ENCODE results near the gene NNAT. TPM values are rescaled to one million over a fixed set of nuclear protein-coding genes. Genes with fewer than 3 reads are reported as not detected.
"Not testable (repeated sequence)": the region's sequence is repeated elsewhere in the genome, so short reads cannot be mapped to it uniquely, and the experiment has no call there.

The NNAT gene, protein sequence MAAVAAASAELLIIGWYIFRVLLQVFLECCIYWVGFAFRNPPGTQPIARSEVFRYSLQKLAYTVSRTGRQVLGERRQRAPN
- under 1 TPM; 0.29 to 0.32 TPM for total RNA-seq

DNA sequence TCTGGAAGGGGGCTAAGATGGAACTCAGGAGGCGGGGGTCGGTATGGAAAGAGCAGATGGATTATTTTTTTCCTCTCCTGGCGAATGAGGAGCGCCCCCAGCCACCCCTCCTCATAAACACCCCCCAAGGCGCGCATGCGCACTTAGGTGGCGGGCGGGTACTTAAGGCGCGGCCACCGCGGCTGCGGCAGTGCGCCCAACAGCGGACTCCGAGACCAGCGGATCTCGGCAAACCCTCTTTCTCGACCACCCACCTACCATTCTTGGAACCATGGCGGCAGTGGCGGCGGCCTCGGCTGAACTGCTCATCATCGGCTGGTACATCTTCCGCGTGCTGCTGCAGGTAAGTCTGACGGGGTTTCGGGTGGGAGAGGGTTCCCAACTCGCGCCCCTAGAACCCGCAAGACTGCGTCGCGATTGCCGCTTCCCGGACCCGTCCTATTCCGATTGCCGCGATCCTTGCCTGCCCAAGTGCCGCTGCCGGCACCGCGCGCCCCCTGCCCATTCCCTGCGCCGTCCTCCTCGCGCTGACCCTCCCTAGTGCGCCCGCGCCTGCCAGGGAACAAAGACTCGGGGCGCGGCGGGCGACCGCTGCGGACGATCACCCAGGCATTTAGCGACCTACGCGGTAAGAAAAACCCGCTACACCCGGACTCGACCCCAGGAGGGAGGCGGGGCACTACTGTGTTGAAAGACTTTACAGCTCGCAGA lies at the start of gene NNAT:
Gene NNAT, plus strand, starts transcription at position 190 of the 711 bp plus-strand sequence. Its CDS starts 82 bp downstream, at position 272.
- POLR2A ChIA-PET = no interaction called here
- CTCF ChIA-PET = interaction anchor here (1.1 kb wide), 1 partner anchor 326 kb away, joined by 3 read pairs; no protein-coding TSS in a partner anchor

DNA sequence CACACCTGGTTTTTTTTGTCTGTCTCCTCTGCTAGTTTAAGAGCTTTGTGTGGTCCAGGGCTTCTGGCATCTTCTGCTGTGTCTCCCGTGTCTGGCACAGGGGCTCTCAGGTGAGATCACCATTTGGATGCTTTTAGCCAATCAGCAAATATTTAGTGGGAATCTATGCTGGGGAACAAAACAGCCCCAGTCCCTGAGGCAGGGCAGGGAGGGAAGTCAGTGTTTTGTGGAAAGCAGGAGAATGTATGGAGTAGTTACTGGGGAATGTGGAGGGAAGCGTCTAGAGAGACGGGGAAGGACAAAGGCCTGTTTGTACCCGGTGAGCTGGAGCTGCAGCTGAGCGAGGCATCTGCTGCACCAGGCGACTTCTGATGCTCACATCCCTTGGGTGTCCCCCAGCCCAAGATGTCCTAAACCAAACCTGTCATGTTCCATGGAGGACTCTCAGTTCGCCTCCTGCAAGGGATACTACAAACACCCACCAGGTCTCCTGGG lies 49.3 kb upstream of the NNAT start:
- CTCF ChIA-PET = no interaction called here
- POLR2A ChIA-PET = interaction anchor here (0.6 kb wide), 1 partner anchor 222 kb away, joined by 4 read pairs; no protein-coding TSS in a partner anchor

DNA sequence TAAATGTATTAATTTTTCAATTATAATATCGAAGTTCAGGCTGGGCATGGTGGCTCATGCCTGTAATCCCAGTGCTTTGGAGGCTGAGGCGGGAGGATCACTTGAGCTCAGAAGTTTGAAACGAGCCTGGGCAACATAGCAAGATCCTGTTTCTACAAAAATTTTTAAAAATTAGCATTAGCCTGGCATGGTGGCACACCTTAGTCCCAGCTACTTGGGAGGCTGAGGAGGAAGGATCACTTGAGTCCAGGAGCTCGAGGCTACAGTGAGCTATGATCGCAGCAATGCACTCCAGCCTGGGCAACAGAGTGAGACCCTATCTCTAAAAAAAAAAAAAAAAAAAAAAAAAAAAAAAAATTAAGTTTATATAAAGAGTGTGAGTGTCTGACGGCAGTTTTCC lies 48.6 kb upstream of the NNAT start:
- POLR2A ChIA-PET = interaction anchor here (0.6 kb wide), 1 partner anchor 222 kb away, joined by 4 read pairs; no protein-coding TSS in a partner anchor
- CTCF ChIA-PET = not testable (repeated sequence)

DNA sequence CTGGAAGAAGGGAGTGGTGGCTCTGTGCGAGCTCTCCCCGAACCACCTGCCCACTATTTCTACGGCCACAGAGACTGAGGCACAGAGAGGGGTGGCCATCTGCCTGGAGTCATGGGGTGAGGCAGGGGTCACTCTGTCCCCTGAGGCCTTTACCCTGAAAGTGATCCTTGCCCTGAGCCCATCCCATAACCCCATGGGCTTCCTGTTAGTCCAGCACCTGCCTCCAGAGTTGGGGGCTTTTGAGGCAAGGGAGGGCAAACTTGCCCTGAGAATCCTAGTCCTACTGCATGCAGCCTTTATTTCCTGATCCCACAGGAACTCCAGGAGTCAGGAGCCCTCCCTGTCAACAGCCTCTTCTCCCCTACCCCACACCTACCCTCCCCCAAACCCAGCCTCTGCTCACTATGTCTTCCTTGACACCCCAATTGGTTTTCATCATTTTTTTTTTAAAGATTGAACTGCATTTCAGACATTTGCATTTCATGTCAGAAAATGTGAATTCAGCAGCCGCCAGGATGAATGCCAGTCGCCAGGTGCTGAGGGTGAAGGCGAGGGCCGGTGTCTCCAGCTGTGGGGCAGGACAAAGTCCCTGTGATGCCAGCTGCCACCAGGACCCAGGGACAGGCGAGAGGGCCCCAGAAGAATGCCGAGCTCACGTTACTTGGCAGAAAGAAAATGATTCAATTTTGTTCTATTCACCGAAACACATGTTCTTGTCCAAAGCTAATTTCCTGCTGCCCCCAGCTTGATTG lies 47.6 kb upstream of the NNAT start:
- POLR2A ChIA-PET = no interaction called here
- CTCF ChIA-PET = no interaction called here

DNA sequence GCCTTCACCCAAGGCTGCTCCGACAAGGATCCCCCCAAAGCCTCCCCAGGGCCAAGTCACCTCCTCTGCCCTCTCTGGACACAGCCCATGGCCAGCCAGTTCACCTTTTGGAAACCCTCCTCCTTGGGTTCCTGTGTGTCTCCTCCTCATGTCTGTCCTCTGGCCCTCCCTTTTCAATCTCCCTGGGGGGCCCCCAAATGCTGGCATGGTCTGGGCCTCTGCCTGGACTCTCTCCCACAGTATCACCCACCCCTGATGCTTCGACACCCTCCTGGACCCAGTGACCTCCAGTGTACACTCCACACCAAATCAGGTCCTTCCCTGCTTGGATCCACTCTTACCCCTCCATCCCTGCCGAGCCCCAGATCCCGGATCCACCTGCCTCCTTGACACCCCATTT lies 46.7 kb upstream of the NNAT start:
- ChIA-PET CTCF (no interaction called here), POLR2A (no interaction called here)

DNA sequence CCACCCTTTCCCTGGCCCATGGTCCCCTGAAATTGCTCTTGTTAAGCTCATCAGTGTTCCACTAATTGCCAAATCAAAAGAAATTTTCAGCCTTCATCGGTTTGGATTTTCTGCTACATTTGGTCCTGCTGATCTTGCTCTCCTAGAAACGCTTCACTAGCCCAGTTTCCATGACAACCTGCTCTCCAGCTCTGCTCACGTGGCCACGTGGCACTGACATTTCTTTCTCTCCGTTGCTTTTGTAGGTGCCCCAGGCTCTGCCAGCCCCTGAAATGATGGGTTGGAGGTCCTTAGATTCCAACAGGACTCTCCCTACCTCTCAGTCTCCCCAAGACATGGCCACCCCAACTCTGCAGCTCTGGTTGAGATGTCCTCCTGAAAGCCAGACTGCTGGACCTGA lies 45.8 kb upstream of the NNAT start:
- ChIA-PET POLR2A (no interaction called here), CTCF (no interaction called here)

DNA sequence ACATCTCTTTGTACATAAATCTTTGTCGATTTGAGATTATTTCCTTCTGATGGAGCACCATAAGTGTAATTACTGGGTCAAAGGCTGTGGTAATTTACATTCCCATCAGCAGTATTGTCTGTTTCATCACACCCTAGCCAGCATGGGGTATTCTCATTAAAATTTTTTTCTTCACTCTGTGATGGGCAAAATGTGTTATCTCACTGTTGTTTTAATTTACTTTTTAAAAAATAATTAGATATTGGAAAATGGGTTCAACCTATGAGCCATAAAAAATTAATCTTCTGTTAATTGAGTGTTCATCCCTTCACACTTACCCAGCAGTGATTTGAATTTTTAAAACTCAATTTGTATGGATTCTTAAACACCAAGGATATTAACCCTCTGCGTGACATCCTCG lies 44.0 kb upstream of the NNAT start:
- POLR2A ChIA-PET = no interaction called here

DNA sequence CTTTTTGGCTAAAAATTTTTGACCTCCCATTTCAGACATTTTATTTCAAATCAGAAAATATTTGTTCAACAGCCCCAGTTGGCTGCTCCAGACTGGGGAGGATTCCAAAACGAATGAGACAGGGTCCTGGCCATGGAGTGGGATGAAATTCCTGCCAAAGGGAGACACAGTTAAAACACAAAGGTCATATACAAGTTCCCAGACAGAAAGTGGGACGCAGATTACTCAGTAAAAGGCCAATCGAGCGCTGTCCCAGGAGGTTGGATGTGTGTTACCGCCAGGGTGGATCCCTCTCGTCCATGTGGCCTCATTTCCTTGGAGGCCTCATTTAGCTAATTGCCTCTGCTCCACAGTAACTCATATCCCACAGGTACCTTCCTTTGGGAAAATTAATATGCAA lies 41.8 kb upstream of the NNAT start:
- ChIA-PET CTCF (no interaction called here), POLR2A (no interaction called here)

More for the DNA sequence above, 44.0 kb upstream of the NNAT start:
- CTCF ChIA-PET = no interaction called here

DNA sequence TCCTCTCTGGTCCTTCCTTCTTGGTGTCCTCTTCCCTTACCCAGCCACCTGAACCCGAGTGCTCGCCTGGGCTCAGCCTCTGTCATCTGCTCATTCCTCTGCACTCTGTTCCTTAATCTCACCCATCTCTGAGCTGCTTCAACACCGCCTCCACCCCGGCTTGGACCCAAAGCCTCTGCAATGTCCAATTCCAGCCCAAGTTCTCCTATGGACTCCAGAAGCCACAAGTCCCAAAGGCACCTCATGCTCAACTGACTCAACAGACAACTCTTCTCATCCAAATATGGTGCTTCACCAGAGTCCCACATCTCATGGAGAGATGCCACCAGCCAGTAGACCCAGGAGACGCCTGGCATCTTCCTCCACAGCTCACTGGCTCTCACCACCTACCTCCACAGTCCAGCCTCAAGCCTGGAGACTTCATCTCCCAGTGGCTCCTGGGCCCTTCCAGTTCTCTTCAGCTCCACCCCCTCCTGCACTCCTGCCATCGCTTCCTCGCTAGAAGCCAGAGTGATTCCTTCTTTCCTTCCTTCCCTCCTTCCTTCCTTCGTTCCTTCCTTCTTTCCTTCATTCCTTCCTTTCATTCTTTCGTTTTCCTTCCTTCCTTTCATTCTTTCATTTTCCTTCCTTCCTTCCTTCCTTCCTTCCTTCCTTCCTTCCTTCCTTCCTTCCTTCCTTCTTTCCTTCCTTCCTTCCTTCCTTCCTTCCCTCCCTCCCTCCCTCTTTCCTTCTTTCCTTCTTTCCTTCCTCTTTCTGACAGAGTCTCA lies 40.9 kb upstream of the NNAT start:
- CTCF ChIA-PET = no interaction called here
- POLR2A ChIA-PET = no interaction called here

DNA sequence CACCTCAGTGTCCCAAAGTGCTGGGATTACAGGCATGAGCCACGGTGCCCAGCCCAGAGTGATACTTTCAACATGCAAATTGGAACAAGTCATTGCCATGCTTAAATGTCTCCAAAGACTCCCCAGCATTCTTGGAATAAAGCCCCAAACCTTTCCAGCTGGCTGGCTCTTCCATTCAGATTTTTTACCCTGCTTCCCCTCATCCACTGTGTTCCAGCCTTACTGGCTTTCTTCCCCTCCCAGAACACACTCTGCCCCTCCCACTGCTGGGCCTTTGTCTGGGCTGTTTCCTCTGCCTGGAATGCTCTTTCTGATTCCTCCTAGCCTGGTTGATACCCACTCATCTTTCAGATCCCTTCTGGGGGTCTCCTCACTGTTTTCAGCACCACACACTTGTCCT lies 40.1 kb upstream of the NNAT start:
- CTCF ChIA-PET = no interaction called here
- POLR2A ChIA-PET = no interaction called here

DNA sequence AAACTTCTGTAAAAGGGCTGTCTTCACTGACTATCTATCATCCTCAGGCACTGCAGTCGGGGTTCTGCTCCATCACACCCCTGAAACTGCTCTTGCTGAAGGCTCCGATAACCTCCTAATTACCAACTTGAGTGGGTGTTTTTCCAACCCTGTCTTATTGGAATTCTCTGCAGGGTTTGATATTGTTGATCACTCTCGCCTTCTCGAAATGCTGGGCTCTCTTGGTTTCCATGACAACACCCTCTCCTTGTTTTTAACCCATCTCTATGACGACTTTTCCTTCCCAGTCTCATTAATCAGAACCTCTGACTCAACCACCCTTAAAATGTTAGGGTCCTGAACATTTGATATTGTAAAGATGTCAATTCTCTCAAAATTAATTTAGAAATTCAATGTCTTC lies 39.4 kb upstream of the NNAT start:
- POLR2A ChIA-PET = no interaction called here
- CTCF ChIA-PET = no interaction called here

DNA sequence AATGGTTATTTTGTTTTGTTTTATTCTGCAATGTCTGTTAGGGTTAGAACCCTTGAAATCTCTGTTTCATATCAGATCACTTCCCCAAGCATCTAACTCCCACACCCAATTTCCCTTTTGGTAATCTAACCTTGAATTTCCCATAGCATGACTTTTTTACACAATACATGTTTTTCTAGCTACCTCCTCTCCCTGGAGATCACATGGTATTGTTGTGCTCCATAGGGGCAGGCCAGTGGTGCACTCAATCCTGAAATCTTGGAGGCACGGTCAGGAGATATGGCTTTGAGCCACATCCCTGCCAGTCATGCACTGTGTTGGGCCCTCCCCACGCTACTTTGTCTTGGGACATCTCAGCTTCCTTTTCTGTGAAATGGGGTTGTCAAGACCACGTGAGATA lies 36.7 kb upstream of the NNAT start:
- ChIA-PET CTCF (no interaction called here), POLR2A (no interaction called here)

DNA sequence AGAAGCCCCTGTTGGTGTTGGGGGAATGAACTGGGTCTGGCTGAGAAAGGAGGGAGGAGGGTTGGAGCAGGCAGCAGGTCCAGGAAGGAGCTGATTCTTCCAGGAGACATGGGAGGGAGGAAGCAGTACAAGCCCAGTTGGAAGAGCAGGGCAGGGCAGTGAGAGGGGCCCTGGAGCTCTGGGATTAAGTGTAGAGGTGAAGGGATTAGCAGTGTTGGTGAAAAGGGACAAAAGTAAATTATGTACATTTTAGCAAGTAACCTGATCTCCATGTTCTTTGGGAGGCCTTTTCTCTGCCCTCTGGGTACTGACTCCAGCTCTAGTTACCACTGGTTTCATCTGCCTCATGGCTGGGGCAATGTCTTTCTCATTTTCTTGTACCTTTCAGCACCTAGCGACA lies 34.8 kb upstream of the NNAT start:
- POLR2A ChIA-PET = not testable (repeated sequence)
- CTCF ChIA-PET = interaction anchor here (0.6 kb wide), 1 partner anchor 253 kb away, joined by 3 read pairs; no protein-coding TSS in a partner anchor

DNA sequence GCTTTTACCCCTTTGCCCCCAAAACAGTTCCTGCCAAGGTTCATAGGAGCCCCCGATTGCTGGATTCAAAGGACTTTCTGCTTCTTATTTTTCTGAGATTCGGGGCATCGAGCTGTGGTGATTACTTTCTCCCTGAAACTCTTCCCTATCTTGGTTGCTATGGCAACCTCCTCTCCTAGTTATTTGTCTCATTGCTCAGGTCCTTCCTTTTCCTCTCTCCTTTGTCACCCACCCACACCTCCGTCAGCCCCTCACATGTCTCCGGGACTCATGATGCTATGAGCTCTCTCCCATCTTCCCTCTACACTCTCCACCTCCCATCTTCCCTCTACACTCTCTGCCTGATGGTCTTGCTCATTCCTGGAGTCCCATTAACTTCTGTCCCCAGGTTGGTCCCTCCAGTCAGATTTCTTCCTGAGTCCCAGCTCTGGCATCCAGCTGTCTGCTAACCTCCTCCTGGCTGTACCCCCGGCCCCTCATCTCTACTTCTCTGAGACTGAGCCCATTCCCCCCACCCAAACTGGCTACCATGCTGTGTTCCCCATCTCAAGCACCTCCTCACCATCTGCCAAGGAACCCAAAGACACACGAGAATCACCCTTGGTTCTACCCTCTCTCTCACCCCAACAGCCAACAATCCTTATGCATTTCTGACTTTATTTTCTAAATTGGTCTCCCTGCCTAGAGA lies 30.2 kb upstream of the NNAT start:
- POLR2A ChIA-PET = interaction anchor here (0.6 kb wide), 1 partner anchor 145 kb away, joined by 3 read pairs; the partner anchor contains the start of gene SRC
- CTCF ChIA-PET = no interaction called here

DNA sequence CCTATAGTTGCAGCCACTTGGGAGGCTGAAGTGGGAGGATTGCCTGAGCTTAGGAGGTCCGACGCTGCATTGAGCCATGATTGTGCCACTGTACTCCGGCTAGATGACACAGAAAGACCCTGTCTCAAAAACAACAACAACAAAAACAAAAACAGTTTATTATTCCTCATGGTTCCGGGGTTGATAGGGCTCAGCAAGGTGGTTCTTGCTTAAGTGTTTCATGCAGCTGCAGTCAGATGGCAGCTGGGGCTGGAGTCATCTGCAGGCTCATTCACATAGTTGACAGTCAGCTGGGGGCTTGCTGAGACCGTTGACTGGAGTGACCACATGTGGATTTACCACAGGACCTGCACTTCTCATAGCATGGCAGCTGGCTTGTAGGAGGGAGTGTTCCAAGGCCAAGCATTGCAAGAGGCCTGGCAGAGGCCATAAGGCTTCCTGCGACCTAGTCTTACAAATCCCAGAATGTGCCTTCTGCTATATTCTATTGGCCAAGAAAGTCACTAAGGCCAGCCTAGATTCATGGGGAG lies 28.9 kb upstream of the NNAT start:
- POLR2A ChIA-PET = no interaction called here

DNA sequence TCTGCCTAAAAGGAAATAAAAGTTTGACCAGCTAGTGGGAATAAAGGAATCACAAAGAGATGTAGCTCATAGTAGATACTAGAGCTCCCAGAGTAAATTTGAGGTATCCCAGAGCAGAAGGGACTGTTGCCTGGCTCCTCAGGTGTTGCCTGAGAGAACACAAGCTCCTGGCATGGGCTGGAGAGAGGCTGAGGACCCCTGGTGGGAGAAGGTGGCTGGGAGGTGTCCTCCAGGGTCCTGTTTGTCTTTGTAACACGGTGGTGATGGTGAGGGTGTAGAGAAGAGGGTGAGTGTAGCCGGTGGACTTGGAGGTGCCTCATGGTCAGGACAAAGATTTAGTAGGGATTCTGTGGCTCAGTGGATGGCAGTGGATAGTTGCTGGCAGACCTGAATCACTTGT lies 28.1 kb upstream of the NNAT start:
- CTCF ChIA-PET = no interaction called here

More for the DNA sequence above, 28.9 kb upstream of the NNAT start:
- CTCF ChIA-PET = no interaction called here

DNA sequence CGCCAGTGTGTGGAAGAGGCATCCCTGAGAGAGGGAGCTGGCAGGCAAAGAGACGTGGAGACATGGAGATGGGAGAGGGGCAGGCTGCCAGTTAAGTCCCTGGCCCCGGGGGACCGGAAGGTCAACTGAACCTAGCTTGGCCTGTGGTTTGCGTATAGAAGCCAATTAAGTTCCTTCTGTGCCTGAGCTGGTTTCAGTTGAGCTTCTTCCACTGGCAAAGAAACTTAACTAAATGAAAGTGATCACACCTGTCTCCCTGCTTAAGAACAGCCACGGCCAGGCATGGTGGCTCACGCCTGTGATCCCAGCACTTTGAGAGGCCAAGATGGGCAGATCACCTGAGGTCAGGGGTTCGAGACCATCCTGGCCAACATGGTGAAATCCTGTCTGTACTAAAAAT lies 26.7 kb upstream of the NNAT start:
- POLR2A ChIA-PET = no interaction called here
- CTCF ChIA-PET = no interaction called here

More for the DNA sequence above, 28.1 kb upstream of the NNAT start:
- POLR2A ChIA-PET = no interaction called here

DNA sequence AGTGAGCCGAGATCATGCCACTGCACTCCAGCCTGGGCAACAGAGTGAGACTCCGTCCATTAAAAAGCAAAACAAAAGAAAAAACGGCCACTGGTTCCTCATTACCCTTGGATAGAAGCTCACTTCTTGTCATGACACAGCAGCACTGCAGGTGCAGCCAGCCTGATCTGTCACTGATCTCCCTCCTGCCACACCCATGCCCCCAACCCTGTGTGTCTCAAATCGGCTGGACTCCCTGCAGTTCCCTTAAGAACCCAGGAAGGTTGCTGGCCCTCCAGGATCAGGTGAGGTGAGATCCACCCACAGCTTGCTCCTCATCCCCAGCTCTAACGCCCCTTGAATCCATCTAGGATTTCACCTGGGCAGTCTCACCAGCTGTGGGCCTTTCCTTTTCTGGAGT lies 26.3 kb upstream of the NNAT start:
- POLR2A ChIA-PET = no interaction called here
- CTCF ChIA-PET = no interaction called here

DNA sequence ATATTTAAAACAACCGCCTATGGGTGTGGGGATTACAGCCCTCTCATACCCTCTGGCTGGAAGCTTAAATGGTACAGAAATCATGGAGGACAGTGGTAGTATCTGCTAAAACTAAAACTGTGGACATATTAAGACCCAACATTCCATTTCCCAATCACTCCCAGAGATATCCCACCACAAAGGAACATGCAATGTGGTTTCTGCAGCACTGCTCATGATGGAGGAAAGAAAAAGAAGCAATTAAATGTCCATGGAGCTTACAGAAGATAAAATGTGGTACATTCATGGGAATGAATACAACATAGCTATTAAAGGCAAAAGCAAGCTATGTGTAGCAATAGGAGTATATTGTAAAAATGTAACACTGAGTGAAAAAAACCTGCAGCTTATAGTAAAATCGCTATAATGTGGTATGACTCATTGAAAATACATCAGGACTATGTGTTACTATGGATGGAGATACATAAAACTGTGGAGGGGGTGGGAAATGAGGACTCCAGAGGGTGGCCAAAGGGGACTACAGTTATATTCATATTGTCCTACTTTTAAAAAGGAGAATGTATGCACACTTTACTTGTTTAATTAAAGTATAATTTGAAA lies 22.9 kb upstream of the NNAT start:
- CTCF ChIA-PET = no interaction called here
- POLR2A ChIA-PET = no interaction called here

All from activated CD8-positive, alpha-beta memory T cell treated with anti-CD3 and anti-CD28 coated beads for 36 hours (primary cell).